Measurements from ENCODE around the gene RAP1GDS1. TPM values are rescaled to one million over a fixed set of nuclear protein-coding genes. Genes with fewer than 3 reads are reported as not detected.

The RAP1GDS1 gene
- total and polyA plus RNA-seq, 8 donors, result 6.6 to 24.9 (median 20.7) TPM

DNA sequence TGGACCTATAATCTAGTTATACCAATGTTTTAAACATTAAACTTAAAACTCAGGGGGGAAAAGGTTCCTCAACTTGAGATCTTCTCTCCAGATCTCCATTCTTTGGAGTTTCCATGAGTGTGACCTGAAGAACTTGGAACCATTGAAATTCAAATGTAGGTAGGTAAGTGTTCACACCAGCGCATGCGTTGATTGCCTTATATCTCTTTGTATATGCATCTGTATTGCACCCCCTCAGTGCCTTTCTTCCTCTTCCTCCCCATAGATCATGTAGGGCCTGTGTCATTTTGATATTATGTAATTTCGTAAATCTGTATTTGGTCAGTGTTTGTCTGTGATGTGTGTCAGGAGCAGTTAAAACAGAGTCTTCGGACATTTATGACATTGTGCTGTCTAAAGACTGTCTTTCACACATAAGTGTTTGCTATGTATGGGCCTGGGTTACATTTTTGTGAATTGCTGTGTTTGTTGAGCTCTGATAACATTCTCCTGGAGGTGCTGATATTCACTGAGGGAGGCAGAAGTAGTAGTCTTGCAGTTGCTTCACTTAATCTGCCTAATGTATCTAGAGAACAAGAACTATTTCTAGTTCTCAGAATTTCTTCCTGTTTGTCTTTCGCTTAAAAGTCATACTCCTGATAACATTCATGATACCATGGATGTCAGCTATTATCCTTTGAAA, 126.3 kb downstream of the RAP1GDS1 start:
- H3K9me3 ChIP-seq, result no peaks in the 10 kb centered on the region
- FAIRE-seq, result no peak
- TF ChIP-seq, protein P1, sequence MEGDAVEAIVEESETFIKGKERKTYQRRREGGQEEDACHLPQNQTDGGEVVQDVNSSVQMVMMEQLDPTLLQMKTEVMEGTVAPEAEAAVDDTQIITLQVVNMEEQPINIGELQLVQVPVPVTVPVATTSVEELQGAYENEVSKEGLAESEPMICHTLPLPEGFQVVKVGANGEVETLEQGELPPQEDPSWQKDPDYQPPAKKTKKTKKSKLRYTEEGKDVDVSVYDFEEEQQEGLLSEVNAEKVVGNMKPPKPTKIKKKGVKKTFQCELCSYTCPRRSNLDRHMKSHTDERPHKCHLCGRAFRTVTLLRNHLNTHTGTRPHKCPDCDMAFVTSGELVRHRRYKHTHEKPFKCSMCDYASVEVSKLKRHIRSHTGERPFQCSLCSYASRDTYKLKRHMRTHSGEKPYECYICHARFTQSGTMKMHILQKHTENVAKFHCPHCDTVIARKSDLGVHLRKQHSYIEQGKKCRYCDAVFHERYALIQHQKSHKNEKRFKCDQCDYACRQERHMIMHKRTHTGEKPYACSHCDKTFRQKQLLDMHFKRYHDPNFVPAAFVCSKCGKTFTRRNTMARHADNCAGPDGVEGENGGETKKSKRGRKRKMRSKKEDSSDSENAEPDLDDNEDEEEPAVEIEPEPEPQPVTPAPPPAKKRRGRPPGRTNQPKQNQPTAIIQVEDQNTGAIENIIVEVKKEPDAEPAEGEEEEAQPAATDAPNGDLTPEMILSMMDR (IDR thresholded peaks at IDR 0.05), result no peak
- H3K4me3 ChIP-seq, result no peak overlapping the region
- intact Hi-C loops (cut with DNase I), result no loop called here
- H3K27me3 ChIP-seq, result no peaks in the 10 kb centered on the region
- H3K36me3 ChIP-seq, result no peaks in the 10 kb centered on the region
- ATAC-seq, result no peak
- no peaks in the 10 kb centered on the region for H3K4me1 ChIP-seq
- DNase-seq, result no peak
- whole genome bisulfite sequencing, 2 donors, result 96% methylated on average over 5 of the region's 5 CpGs
- no peak overlapping the region for H3K27ac ChIP-seq

DNA sequence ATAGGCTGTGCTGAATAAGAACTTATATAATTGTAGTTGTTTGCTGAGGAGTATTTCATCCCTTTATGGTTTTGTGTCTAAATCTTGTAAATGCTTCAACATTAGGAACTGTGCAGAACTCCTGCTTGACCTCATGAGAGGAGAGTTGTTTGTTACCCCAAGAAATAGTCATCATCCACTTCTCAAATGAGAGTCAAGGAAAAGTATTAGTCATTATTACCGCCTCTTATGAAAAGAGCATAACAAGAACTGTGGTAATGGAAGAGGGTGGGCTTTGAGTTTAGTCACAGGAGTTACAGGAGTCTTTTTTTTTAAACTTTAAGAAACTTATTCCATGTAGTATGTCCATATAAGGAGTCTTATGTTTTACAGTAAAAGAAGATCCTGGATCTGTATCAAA, 132.9 kb downstream of the RAP1GDS1 start:
- intact Hi-C loops (cut with DNase I), result no loop called here

DNA sequence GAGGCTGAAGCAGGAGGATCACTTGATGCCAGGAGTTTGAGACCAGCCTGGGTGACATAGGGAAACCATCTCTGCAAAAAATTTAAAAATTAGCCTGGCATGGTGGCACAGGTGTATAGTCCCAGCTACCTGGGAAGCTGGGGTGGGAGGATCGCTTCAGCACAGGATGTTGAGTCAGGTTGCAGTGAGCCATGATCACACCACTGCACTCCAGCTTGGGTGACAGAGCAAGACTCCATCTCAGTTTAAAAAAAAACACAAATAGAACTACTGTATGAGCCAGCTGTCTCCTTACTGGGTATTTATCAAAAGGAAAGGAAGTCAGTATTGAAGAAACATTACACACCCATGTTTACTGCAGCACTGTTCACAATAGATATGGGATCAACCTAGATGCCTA, 138.7 kb downstream of the RAP1GDS1 start:
- Histone ChIP-seq H3K27ac (no peak overlapping the region), H3K36me3 (no peaks in the 10 kb centered on the region), H3K4me1 (no peaks in the 10 kb centered on the region), H3K4me3 (no peak overlapping the region), H3K9me3 (no peaks in the 10 kb centered on the region), H3K27me3 (no peaks in the 10 kb centered on the region)
- 97 to 100% methylated on average over 1 of the region's 1 CpG for WGBS, 2 donors
- DNase-seq, result no peak
- FAIRE-seq, result no peak
- no peak for ATAC-seq
- TF ChIP-seq, protein P1 (IDR thresholded peaks at IDR 0.05), result no peak
- intact Hi-C loops (cut with DNase I), result no loop called here

More for the DNA sequence above, 132.9 kb downstream of the RAP1GDS1 start:
- no peak overlapping the region for H3K4me3 ChIP-seq
- no peaks in the 10 kb centered on the region for H3K9me3 ChIP-seq
- TF ChIP-seq, protein P1 (IDR thresholded peaks at IDR 0.05), result no peak
- 95 to 96% methylated on average over 1 of the region's 1 CpG for WGBS, 2 donors
- H3K36me3 ChIP-seq, result no peaks in the 10 kb centered on the region
- no peak overlapping the region for H3K27ac ChIP-seq
- no peaks in the 10 kb centered on the region for H3K4me1 ChIP-seq
- no peaks in the 10 kb centered on the region for H3K27me3 ChIP-seq
- DNase-seq (no peak), ATAC-seq (no peak), FAIRE-seq (no peak)

DNA sequence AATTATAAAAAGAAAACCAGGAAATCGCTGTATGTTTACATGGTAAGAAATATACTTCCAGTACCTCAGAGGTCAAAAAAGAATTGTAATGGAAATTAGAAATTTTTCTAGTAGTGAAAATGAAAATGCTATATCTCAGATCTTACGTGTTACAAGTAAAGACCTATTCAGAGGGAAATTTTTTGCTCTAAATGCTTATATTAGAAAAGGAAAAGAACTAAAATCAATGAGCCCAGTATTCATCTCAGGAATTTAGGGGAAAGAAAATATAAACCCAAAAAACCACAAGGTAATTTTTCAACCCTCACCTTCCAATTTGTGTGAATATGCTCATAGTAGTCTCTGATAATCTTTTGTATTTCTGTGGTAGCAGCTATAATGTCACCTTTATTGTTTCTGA, 145.6 kb downstream of the RAP1GDS1 start:
- no peak for FAIRE-seq
- Histone ChIP-seq H3K27me3 (no peaks in the 10 kb centered on the region), H3K4me1 (no peaks in the 10 kb centered on the region), H3K27ac (no peak overlapping the region), H3K4me3 (no peak overlapping the region), H3K9me3 (no peaks in the 10 kb centered on the region), H3K36me3 (no peaks in the 10 kb centered on the region)
- no peak for DNase-seq
- intact Hi-C loops (cut with DNase I), result no loop called here
- WGBS, 2 donors, result 93 to 98% methylated on average over 2 of the region's 2 CpGs
- no peak for ATAC-seq
- TF ChIP-seq, protein P1 (IDR thresholded peaks at IDR 0.05), result no peak

DNA sequence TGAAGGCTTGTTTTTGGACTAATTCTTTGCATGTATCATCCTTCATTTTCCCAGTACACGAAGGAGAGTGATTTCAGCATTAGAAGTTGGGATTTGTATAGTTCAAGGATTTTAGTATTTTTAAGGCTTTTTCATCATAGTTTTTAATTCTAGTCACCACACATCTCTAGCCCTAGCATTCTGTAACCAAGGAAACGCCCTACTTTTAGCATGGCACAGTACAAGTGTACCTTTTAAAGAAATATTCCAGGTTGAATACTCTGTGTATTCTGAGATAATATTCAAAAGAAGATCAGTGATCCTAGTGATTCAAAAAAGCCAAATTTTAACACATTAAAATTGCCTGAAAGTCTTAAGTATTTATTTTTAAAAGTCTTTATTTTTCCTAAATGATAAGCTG, 150.5 kb downstream of the RAP1GDS1 start:
- TF ChIP-seq, protein P1 (IDR thresholded peaks at IDR 0.05), result no peak
- Histone ChIP-seq H3K27me3 (no peaks in the 10 kb centered on the region), H3K36me3 (no peaks in the 10 kb centered on the region), H3K27ac (no peak overlapping the region), H3K9me3 (no peaks in the 10 kb centered on the region), H3K4me3 (no peak overlapping the region), H3K4me1 (no peaks in the 10 kb centered on the region)
- intact Hi-C loops (cut with DNase I), result no loop called here
- FAIRE-seq, result no peak
- WGBS, 2 donors, result 98 to 99% methylated on average over 2 of the region's 2 CpGs
- ATAC-seq, result no peak
- no peak for DNase-seq

Data from pancreas (tissue), 10 donors.